ENCODE results near the gene WNT11. TPM values are rescaled to one million over a fixed set of nuclear protein-coding genes. Genes with fewer than 3 reads are reported as not detected.

WNT11 gene
- total RNA-seq, 1 donor from 2014 or later: 0.26 TPM

DNA sequence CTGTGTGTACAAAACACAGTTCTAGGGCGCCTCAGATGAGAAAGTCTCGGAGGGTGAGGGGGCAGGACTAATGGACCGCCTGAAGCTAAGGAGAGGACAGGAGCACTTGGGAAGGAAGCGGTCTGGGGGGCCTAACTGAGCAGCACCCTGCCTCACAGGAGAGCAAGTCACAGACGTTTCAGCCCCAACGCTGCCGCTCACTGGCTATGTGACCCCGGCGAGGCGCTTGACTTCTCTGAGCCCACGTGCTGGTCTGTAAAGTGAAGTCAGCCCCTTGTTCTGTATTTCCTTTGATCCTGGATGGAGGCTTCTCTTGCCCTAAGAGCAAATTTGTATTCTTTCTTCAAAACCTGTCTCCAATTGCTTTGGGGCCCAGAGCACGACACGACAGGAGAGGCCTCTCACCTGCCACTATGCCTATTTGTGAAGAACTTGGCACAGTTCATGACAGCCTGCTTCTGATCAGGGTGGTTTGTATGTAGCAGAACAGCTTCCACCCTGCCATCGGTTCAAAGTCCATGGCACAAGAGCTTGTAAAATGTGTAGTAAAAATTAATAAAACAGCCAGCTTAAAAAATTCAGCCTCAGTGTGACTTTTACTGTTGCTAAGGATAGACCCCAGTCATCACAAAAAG is 59.1 kb downstream of the WNT11 start:
- H3K4me1 Mint-ChIP-seq: peaks cover 13% of the 10 kb centered on the region
- no peak overlapping the region for H3K27ac ChIP-seq
- H3K27me3 ChIP-seq: peaks cover 13% of the 10 kb centered on the region
- peaks cover 10% of the 10 kb centered on the region for H3K27me3 Mint-ChIP-seq (ENCODE audit: insufficient read depth, low read depth)
- no peaks in the 10 kb centered on the region for H3K9me3 ChIP-seq (ENCODE audit: low read depth)
- H3K9me3 Mint-ChIP-seq: no peaks in the 10 kb centered on the region
- H4K20me1 ChIP-seq (ENCODE audit: low read depth): no peaks in the 10 kb centered on the region
- no peak overlapping the region for H3K9ac ChIP-seq
- TF ChIP-seq, protein P1, sequence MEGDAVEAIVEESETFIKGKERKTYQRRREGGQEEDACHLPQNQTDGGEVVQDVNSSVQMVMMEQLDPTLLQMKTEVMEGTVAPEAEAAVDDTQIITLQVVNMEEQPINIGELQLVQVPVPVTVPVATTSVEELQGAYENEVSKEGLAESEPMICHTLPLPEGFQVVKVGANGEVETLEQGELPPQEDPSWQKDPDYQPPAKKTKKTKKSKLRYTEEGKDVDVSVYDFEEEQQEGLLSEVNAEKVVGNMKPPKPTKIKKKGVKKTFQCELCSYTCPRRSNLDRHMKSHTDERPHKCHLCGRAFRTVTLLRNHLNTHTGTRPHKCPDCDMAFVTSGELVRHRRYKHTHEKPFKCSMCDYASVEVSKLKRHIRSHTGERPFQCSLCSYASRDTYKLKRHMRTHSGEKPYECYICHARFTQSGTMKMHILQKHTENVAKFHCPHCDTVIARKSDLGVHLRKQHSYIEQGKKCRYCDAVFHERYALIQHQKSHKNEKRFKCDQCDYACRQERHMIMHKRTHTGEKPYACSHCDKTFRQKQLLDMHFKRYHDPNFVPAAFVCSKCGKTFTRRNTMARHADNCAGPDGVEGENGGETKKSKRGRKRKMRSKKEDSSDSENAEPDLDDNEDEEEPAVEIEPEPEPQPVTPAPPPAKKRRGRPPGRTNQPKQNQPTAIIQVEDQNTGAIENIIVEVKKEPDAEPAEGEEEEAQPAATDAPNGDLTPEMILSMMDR (IDR thresholded peaks at IDR 0.05): no peak
- TF ChIP-seq EZH2phosphoT487 (IDR thresholded peaks at IDR 0.05): no peak
- TF ChIP-seq EZH2 (IDR thresholded peaks at IDR 0.05): no peak
- H3K27ac Mint-ChIP-seq: peak overlapping the region; percentile 21
- H3K4me3 ChIP-seq: no peak overlapping the region
- H3K4me3 Mint-ChIP-seq: no peak overlapping the region
- no peaks in the 10 kb centered on the region for H3F3A ChIP-seq (ENCODE audit: low read depth)
- DNase-seq (ENCODE audit: low spot score): no peak
- H3K36me3 Mint-ChIP-seq: peaks cover 7% of the 10 kb centered on the region
- H3K4me1 ChIP-seq: no peaks in the 10 kb centered on the region
- no peak overlapping the region for H2AFZ ChIP-seq (replicated peaks)
- H3K36me3 ChIP-seq: no peaks in the 10 kb centered on the region
- H3K4me2 ChIP-seq: no peak overlapping the region
- no peaks in the 10 kb centered on the region for H3K79me2 ChIP-seq (ENCODE audit: low read depth)

DNA sequence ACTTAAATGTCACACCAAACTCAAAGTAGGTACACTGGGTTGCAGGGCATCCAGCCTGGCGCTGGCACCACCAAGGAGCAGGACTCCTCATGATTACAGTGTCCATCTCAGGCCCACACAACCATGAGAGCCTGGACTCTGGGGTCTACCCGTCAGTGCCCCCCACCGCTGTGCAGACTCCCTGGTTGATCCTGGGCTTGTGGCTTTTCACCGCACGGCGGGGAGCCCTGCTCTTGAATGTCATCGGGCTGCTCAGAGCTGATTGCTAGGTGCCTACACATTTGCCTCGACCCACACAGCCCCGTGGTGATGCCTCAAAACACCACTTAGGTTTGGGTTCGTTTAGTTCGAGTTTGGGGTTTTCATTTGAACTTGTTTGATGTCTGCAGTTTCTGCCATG is 63.0 kb downstream of the WNT11 start:
- no peak for DNase-seq (ENCODE audit: low spot score)
- Mint-ChIP-seq H3K36me3 (peaks cover 17% of the 10 kb centered on the region), H3K9me3 (no peaks in the 10 kb centered on the region), H3K4me1 (peaks cover 4% of the 10 kb centered on the region), H3K27ac (no peak overlapping the region), H3K4me3 (no peak overlapping the region), H3K27me3 (ENCODE audit: insufficient read depth, low read depth) (peaks cover 2% of the 10 kb centered on the region)
- no peaks in the 10 kb centered on the region for H3K9me3 ChIP-seq (ENCODE audit: low read depth)
- no peak for TF ChIP-seq EZH2 (IDR thresholded peaks at IDR 0.05)
- TF ChIP-seq EZH2phosphoT487 (IDR thresholded peaks at IDR 0.05): no peak
- TF ChIP-seq, protein P1 (IDR thresholded peaks at IDR 0.05): no peak
- H3K9ac ChIP-seq: no peak overlapping the region
- no peaks in the 10 kb centered on the region for H3K36me3 ChIP-seq
- no peaks in the 10 kb centered on the region for H3K27me3 ChIP-seq
- no peaks in the 10 kb centered on the region for H4K20me1 ChIP-seq (ENCODE audit: low read depth)
- no peak overlapping the region for H3K27ac ChIP-seq
- H3K4me3 ChIP-seq: no peak overlapping the region
- H3F3A ChIP-seq (ENCODE audit: low read depth): no peaks in the 10 kb centered on the region
- H3K4me2 ChIP-seq: no peak overlapping the region
- H2AFZ ChIP-seq (replicated peaks): no peak overlapping the region
- H3K79me2 ChIP-seq (ENCODE audit: low read depth): no peaks in the 10 kb centered on the region
- H3K4me1 ChIP-seq: no peaks in the 10 kb centered on the region

DNA sequence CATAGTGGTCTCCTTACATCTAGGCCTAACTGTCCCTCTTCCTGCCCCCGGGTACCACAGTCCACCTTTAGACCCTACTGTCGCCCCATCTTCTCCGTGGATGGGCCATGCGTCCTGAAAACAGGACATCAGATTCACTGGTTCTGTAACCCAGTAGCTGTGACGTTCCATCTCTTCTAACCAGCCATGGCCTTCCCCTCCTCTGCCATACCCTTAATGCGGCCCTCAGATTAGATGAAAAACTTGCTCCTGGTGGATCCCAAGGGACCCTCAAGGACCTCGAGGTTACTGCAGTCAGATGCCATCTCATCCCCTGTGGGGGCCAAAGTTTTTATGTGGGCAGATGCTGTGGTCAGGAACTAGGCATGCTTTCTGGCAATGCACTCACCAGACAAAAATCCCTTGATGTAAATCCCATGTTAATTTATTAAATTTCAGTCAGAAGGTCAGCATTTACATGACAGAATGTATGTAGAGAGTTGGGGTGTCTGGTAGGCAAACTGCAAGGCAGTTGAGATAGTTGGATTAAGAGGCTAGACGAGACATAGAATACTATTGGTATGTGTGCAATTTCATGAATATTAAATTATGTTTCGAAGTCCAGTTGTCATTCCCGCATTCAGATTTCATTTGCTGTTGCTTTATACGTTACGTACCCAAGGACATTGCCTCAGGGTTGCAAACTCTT is 64.3 kb downstream of the WNT11 start:
- Mint-ChIP-seq H3K27ac (no peak overlapping the region), H3K4me3 (no peak overlapping the region), H3K9me3 (no peaks in the 10 kb centered on the region), H3K36me3 (peaks cover 17% of the 10 kb centered on the region), H3K4me1 (no peaks in the 10 kb centered on the region), H3K27me3 (ENCODE audit: insufficient read depth, low read depth) (peaks cover 2% of the 10 kb centered on the region)
- H3K27ac ChIP-seq: peak overlapping the region; percentile 13
- TF ChIP-seq EZH2phosphoT487 (IDR thresholded peaks at IDR 0.05): no peak
- TF ChIP-seq, protein P1 (IDR thresholded peaks at IDR 0.05): no peak
- TF ChIP-seq EZH2 (IDR thresholded peaks at IDR 0.05): no peak
- no peak overlapping the region for H2AFZ ChIP-seq (replicated peaks)
- H3K36me3 ChIP-seq: no peaks in the 10 kb centered on the region
- no peak for DNase-seq (ENCODE audit: low spot score)
- H3K79me2 ChIP-seq (ENCODE audit: low read depth): no peaks in the 10 kb centered on the region
- no peak overlapping the region for H3K9ac ChIP-seq
- H3K4me3 ChIP-seq: no peak overlapping the region
- H3K4me2 ChIP-seq: no peak overlapping the region
- no peaks in the 10 kb centered on the region for H4K20me1 ChIP-seq (ENCODE audit: low read depth)
- no peaks in the 10 kb centered on the region for H3K4me1 ChIP-seq
- H3K27me3 ChIP-seq: no peaks in the 10 kb centered on the region
- no peaks in the 10 kb centered on the region for H3K9me3 ChIP-seq (ENCODE audit: low read depth)
- H3F3A ChIP-seq (ENCODE audit: low read depth): no peaks in the 10 kb centered on the region
